CD4-positive, CD25-positive, alpha-beta regulatory T cell (primary cell): ENCODE results near the gene ENPP5. TPM values are rescaled to one million over a fixed set of nuclear protein-coding genes. Genes with fewer than 3 reads are reported as not detected.
"Not testable (repeated sequence)": the region's sequence is repeated elsewhere in the genome, so short reads cannot be mapped to it uniquely, and the experiment has no call there.

ENCODE experiments used
- ATAC-seq, 2 donors: fragments of 150-1000 bp; cut with Tn5 transposase; one replicate each; pipeline ENCODE4 v1.10.0; 2021; ENCODE audit warnings: low read depth in 2 of 2, moderate number of reproducible peaks in 2 of 2, moderate library complexity in 1 of 2
- DNase-seq, 3 donors: peaks; one replicate each; pipeline versions ENCODE4 v3.0.0 to v3.0.0-alpha.2; 2012 to 2022; ENCODE audit warnings: mixed read lengths in 1 of 3
- H3K27ac ChIP-seq: one replicate; pipeline ENCODE4 v1.7.0; 2013; ENCODE audit warnings: mild to moderate bottlenecking, low read length; ENCODE audit not compliant: insufficient read depth, poor library complexity, severe bottlenecking
- H3K27me3 ChIP-seq: one replicate; pipeline ENCODE4 v1.7.0; 2013; ENCODE audit warnings: low read length; ENCODE audit not compliant: control insufficient read depth, insufficient read depth
- H3K36me3 ChIP-seq: one replicate; pipeline ENCODE4 v1.7.0; 2013; ENCODE audit warnings: mild to moderate bottlenecking, low read length, moderate library complexity; ENCODE audit not compliant: control insufficient read depth, insufficient read depth
- H3K4me1 ChIP-seq: 2 replicates; pipeline ENCODE4 v1.7.0; 2013; ENCODE audit warnings: mild to moderate bottlenecking, low read length; ENCODE audit not compliant: insufficient read depth, control insufficient read depth, poor library complexity, severe bottlenecking
- H3K4me3 ChIP-seq: one replicate; pipeline ENCODE4 v1.7.0; 2013; ENCODE audit warnings: low read depth, mild to moderate bottlenecking, low read length, moderate library complexity
- H3K9me3 ChIP-seq, 2 experiments: 1 replicate in 1 of 2; 2 replicates in 1 of 2; pipeline ENCODE4 v1.7.0; 2013; ENCODE audit warnings: low read length in 2 of 2, mild to moderate bottlenecking in 1 of 2, moderate library complexity in 1 of 2; ENCODE audit not compliant: control insufficient read depth in 2 of 2
- H3K27ac Mint-ChIP-seq, 3 donors: one replicate each; pipeline ENCODE4 v1.8.0; 2020 to 2022; ENCODE audit warnings: mild to moderate bottlenecking in 3 of 3, mixed read lengths in 3 of 3, moderate library complexity in 2 of 3
- H3K27me3 Mint-ChIP-seq: one replicate; pipeline ENCODE4 v1.8.0; 2022; ENCODE audit warnings: mild to moderate bottlenecking, mixed read lengths
- H3K36me3 Mint-ChIP-seq: one replicate; pipeline ENCODE4 v1.8.0; 2020; ENCODE audit warnings: mixed read lengths
- H3K4me1 Mint-ChIP-seq, 4 donors: one replicate each; pipeline ENCODE4 v1.8.0; 2020 to 2022; ENCODE audit warnings: mixed read lengths in 4 of 4, mild to moderate bottlenecking in 1 of 4
- H3K4me3 Mint-ChIP-seq, 4 donors: one replicate each; pipeline ENCODE4 v1.8.0; 2020 to 2022; ENCODE audit warnings: mild to moderate bottlenecking in 4 of 4, mixed read lengths in 4 of 4, moderate library complexity in 3 of 4
- H3K9me3 Mint-ChIP-seq, 7 donors: one replicate each; pipeline ENCODE4 v1.8.0; 2020 to 2022; ENCODE audit warnings: mixed read lengths in 7 of 7, mild to moderate bottlenecking in 3 of 7, moderate library complexity in 2 of 7
- polyA plus RNA-seq, 4 donors: library from polyadenylated mRNA; unstranded; fragments of 300-500 nt; fragmentation: Illumina TruSeq; gene quantifications; one replicate each; pipeline ENCODE4 v1.2.3, GENCODE V29; 2021
- total RNA-seq: library from RNA; stranded (reverse); gene quantifications from one replicate; pipeline ENCODE4 v1.2.3, GENCODE V29; 2022

The ENPP5 gene
- total and polyA plus RNA-seq, 5 donors from 2014 or later: 0.14 to 0.20 TPM; not detected in 3

GRCh38 chr6:46174904-46175303 is 4.1 kb upstream of the ENPP5 start:
- Histone ChIP-seq H3K27me3 (peaks cover 16% of the 10 kb centered on the region), H3K36me3 (no peaks in the 10 kb centered on the region), H3K9me3 (no peaks in the 10 kb centered on the region), H3K27ac (no peak overlapping the region), H3K4me3 (no peak overlapping the region), H3K4me1 (peaks cover 8% of the 10 kb centered on the region)
- peak overlapping the region in 1 of 3 donors; percentile 48 for H3K27ac Mint-ChIP-seq
- peaks cover 23% of the 10 kb centered on the region for H3K27me3 Mint-ChIP-seq
- H3K9me3 Mint-ChIP-seq: peaks cover 0 to 2% (median 0%) of the 10 kb centered on the region in 7 donors
- peaks cover 5 to 12% (median 7%) of the 10 kb centered on the region in 4 donors for H3K4me1 Mint-ChIP-seq
- no peak overlapping the region for H3K4me3 Mint-ChIP-seq
- DNase-seq (peak in 1 of 3 donors; percentile 2), ATAC-seq (no peak)
- H3K36me3 Mint-ChIP-seq: no peaks in the 10 kb centered on the region

GRCh38 chr6:46172176-46172575 is 1.4 kb upstream of the ENPP5 start:
- Mint-ChIP-seq H3K27ac (no peak overlapping the region), H3K4me1 (peaks cover 5 to 13% (median 9%) of the 10 kb centered on the region in 4 donors), H3K9me3 (peaks cover 0 to 2% (median 0%) of the 10 kb centered on the region in 7 donors), H3K36me3 (no peaks in the 10 kb centered on the region), H3K4me3 (no peak overlapping the region), H3K27me3 (peaks cover 34% of the 10 kb centered on the region)
- Histone ChIP-seq H3K4me1 (peaks cover 8% of the 10 kb centered on the region), H3K36me3 (no peaks in the 10 kb centered on the region), H3K9me3 (no peaks in the 10 kb centered on the region), H3K27ac (no peak overlapping the region), H3K27me3 (peaks cover 20% of the 10 kb centered on the region), H3K4me3 (no peak overlapping the region)
- DNase-seq (no peak), ATAC-seq (no peak)

GRCh38 chr6:46160102-46160501 is 10.7 kb downstream of the ENPP5 start:
- ATAC-seq (no peak), DNase-seq (no peak)
- Histone ChIP-seq H3K27me3 (peaks cover 3% of the 10 kb centered on the region), H3K9me3 (no peaks in the 10 kb centered on the region), H3K36me3 (no peaks in the 10 kb centered on the region), H3K4me3 (no peak overlapping the region), H3K27ac (no peak overlapping the region), H3K4me1 (no peaks in the 10 kb centered on the region)
- peaks cover 39% of the 10 kb centered on the region for H3K27me3 Mint-ChIP-seq
- no peak overlapping the region for H3K27ac Mint-ChIP-seq
- H3K9me3 Mint-ChIP-seq: peaks cover 0 to 6% (median 0%) of the 10 kb centered on the region in 7 donors
- H3K36me3 Mint-ChIP-seq: no peaks in the 10 kb centered on the region
- H3K4me3 Mint-ChIP-seq: peak overlapping the region in 1 of 4 donors; percentile 43
- H3K4me1 Mint-ChIP-seq: no peaks in the 10 kb centered on the region

- Histone ChIP-seq H3K27me3 (peaks cover 8% of the 10 kb centered on the region), H3K36me3 (no peaks in the 10 kb centered on the region), H3K9me3 (no peaks in the 10 kb centered on the region), H3K4me3 (no peak overlapping the region), H3K4me1 (no peaks in the 10 kb centered on the region), H3K27ac (no peak overlapping the region)
- Mint-ChIP-seq H3K4me1 (no peaks in the 10 kb centered on the region), H3K36me3 (no peaks in the 10 kb centered on the region), H3K9me3 (peaks cover 0 to 6% (median 0%) of the 10 kb centered on the region in 7 donors), H3K27me3 (peaks cover 39% of the 10 kb centered on the region), H3K27ac (no peak overlapping the region), H3K4me3 (no peak overlapping the region)
- ATAC-seq: no peak
- no peak for DNase-seq
Measured at GRCh38 chr6:46159229-46159628, 11.6 kb downstream of the ENPP5 start.

- H3K27me3 ChIP-seq: peaks cover 10% of the 10 kb centered on the region
- H3K9me3 ChIP-seq: no peaks in the 10 kb centered on the region
- DNase-seq (no peak), ATAC-seq (no peak)
- H3K27ac Mint-ChIP-seq: no peak overlapping the region
- H3K27me3 Mint-ChIP-seq: peaks cover 40% of the 10 kb centered on the region
- H3K9me3 Mint-ChIP-seq: peaks cover 0 to 8% (median 0%) of the 10 kb centered on the region in 7 donors
- H3K4me1 ChIP-seq: no peaks in the 10 kb centered on the region
- H3K27ac ChIP-seq: no peak overlapping the region
- H3K4me1 Mint-ChIP-seq: no peaks in the 10 kb centered on the region
- no peak overlapping the region for H3K4me3 ChIP-seq
- H3K36me3 Mint-ChIP-seq: no peaks in the 10 kb centered on the region
- H3K36me3 ChIP-seq: no peaks in the 10 kb centered on the region
- H3K4me3 Mint-ChIP-seq: no peak overlapping the region
Measured at GRCh38 chr6:46156701-46157100, 14.1 kb downstream of the ENPP5 start.

- H3K27ac ChIP-seq, H3K27ac Mint-ChIP-seq, H3K27me3 ChIP-seq, H3K4me3 Mint-ChIP-seq, H3K4me3 ChIP-seq, H3K36me3 Mint-ChIP-seq, H3K4me1 Mint-ChIP-seq, DNase-seq, H3K9me3 Mint-ChIP-seq, H3K36me3 ChIP-seq, H3K4me1 ChIP-seq, H3K9me3 ChIP-seq, ATAC-seq: not testable (repeated sequence)
- peaks cover 11% of the 10 kb centered on the region for H3K27me3 Mint-ChIP-seq
Measured at GRCh38 chr6:46149066-46149465, 21.7 kb downstream of the ENPP5 start.

- Histone ChIP-seq H3K9me3 (no peaks in the 10 kb centered on the region), H3K4me3 (no peak overlapping the region), H3K4me1 (no peaks in the 10 kb centered on the region), H3K36me3 (peaks cover 4% of the 10 kb centered on the region), H3K27me3 (no peaks in the 10 kb centered on the region), H3K27ac (no peak overlapping the region)
- no peak for DNase-seq
- Mint-ChIP-seq H3K27me3 (no peaks in the 10 kb centered on the region), H3K27ac (no peak overlapping the region), H3K4me3 (no peak overlapping the region), H3K4me1 (peaks cover 0 to 4% (median 1%) of the 10 kb centered on the region in 4 donors), H3K9me3 (no peaks in the 10 kb centered on the region), H3K36me3 (no peaks in the 10 kb centered on the region)
- no peak for ATAC-seq
Measured at GRCh38 chr6:46144270-46144669, 26.5 kb downstream of the ENPP5 start.

GRCh38 chr6:46138281-46138680 is 32.5 kb downstream of the ENPP5 start:
- H3K27ac Mint-ChIP-seq: no peak overlapping the region
- no peak for DNase-seq

More at GRCh38 chr6:46138281-46138680, 32.5 kb downstream of the ENPP5 start:
- Histone ChIP-seq H3K36me3 (peaks cover 3% of the 10 kb centered on the region), H3K9me3 (no peaks in the 10 kb centered on the region), H3K27ac (no peak overlapping the region), H3K4me3 (no peak overlapping the region), H3K4me1 (no peaks in the 10 kb centered on the region), H3K27me3 (no peaks in the 10 kb centered on the region)
- Mint-ChIP-seq H3K36me3 (no peaks in the 10 kb centered on the region), H3K27me3 (no peaks in the 10 kb centered on the region), H3K9me3 (no peaks in the 10 kb centered on the region), H3K4me3 (no peak overlapping the region), H3K4me1 (peaks cover 9 to 31% (median 18%) of the 10 kb centered on the region in 4 donors)
- ATAC-seq: no peak
